ENCODE data around the gene RASSF8.

Gene RASSF8

DNA sequence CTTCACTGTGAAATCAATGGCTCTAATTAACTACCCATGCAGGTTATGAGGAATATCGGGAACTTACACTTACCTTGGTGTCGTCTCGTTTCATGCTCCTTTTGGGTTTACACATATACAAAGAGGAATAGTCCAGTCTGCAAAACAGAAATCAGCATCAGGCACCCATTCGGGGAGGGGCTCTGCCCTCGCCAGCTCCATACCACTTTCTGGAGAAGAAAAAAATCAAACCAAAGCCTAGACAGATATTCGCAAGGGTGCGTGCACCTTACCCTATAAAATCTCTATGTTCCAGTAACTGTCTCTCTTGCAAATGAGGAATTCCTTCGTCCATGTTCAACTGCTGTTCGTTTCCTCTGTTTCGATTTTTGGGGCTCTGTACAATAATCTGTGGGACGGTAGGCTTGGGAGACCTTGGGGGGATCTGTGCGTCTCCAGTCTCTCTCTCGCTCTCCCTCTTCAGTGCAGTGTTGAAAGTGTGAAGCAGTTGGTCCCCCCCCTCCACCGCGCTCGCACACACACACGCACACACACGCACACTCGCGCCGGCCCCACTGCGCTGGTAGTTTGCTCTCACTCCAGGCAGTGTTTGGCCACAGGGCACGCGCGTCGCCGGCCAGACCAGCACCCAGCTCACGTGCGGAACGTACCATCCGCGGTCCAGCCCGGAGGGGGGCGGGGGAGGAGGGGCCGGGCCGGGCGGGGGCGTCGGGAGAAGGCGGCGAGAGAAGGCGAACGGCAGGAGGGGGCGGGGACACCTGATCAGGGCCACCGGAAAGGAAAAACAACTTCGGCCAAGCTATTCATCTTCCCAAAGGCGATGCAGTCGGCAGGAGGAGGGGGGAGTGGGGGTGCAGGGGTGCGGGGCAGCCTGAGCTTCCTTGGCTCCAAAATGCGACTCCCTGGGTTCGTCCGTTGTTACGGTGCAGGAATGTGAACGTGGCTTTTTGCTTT lies 166.2 kb downstream of the RASSF8 start, which contains the start of gene BHLHE41:
Gene BHLHE41 (minus strand): TSS at position 592 of the 954 bp plus-strand sequence. CDS start 258 bp downstream, at position 334.
- peak within 1 kb of the TSS; percentile 59 for H3K9ac ChIP-seq (ENCODE audit: low read length)
- H3K4me1 ChIP-seq (ENCODE audit: control insufficient read depth, low read depth, low read length): peaks cover 34% of the 10 kb centered on the region
- peak within 1 kb of the TSS; percentile 82 for H3K4me3 ChIP-seq (ENCODE audit: low read length)
- H3K27ac ChIP-seq (ENCODE audit: low read length): no peak within 1 kb of the TSS
- H3K36me3 ChIP-seq (ENCODE audit: control insufficient read depth, low read depth, low read length): no peaks in the 10 kb centered on the region
- H3K9me3 ChIP-seq (ENCODE audit: control insufficient read depth, low read depth, low read length): no peaks in the 10 kb centered on the region
- H3K27me3 ChIP-seq (ENCODE audit: control insufficient read depth, insufficient read depth, low read length): peaks cover 96% of the 10 kb centered on the region

DNA sequence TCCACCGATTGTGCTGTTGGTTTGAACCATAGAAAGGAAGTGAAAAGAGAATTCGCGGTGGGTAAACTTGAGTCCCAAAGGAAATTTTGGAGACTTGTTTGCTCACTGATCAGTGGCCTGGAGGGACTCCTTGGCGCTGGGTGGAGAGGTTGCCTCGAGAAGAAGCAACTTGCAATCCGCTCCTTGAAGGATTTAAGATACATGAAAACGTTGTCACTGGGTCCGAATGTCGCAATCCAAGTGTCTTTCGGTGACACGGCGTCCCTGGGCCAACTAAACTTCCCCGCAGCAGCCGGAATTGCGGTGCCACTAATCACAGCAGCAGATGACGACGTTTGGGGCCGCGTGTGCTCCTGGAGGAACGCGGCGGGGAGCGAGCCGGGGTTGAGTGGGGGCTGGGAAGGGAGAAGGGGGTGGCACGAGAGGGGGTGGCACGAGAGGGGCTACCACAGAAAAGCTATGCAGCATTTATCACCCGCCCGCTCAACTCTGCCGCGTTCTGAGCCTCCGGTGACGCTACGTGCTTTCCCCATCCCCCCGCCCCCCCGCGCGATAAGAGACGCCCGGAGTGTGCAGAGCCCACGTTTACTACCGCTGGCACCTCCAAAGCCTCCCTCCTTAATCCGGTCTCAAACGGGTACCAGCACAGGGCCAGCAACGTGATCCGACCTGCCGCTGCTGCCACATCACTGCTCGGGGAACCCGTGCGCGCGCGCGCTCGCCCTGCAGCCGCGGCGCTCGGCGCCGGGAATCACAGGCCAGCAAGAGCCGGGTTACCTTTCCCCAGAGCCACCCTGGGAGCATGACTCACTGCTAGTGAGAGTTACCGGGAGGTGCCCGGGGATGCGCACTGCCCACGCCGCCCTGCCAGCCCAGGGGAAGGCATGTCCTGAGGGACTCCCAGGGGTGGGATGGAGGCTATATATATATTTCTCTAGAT lies 167.2 kb downstream of the RASSF8 start:
- no peaks in the 10 kb centered on the region for H3K9me3 ChIP-seq (ENCODE audit: control insufficient read depth, low read depth, low read length)
- no peaks in the 10 kb centered on the region for H3K36me3 ChIP-seq (ENCODE audit: control insufficient read depth, low read depth, low read length)
- peaks cover 34% of the 10 kb centered on the region for H3K4me1 ChIP-seq (ENCODE audit: control insufficient read depth, low read depth, low read length)
- H3K27me3 ChIP-seq (ENCODE audit: control insufficient read depth, insufficient read depth, low read length): peaks cover 91% of the 10 kb centered on the region
- H3K9ac ChIP-seq (ENCODE audit: low read length): peak overlapping the region; percentile 59
- H3K27ac ChIP-seq (ENCODE audit: low read length): no peak overlapping the region
- H3K4me3 ChIP-seq (ENCODE audit: low read length): peak overlapping the region; percentile 82

DNA sequence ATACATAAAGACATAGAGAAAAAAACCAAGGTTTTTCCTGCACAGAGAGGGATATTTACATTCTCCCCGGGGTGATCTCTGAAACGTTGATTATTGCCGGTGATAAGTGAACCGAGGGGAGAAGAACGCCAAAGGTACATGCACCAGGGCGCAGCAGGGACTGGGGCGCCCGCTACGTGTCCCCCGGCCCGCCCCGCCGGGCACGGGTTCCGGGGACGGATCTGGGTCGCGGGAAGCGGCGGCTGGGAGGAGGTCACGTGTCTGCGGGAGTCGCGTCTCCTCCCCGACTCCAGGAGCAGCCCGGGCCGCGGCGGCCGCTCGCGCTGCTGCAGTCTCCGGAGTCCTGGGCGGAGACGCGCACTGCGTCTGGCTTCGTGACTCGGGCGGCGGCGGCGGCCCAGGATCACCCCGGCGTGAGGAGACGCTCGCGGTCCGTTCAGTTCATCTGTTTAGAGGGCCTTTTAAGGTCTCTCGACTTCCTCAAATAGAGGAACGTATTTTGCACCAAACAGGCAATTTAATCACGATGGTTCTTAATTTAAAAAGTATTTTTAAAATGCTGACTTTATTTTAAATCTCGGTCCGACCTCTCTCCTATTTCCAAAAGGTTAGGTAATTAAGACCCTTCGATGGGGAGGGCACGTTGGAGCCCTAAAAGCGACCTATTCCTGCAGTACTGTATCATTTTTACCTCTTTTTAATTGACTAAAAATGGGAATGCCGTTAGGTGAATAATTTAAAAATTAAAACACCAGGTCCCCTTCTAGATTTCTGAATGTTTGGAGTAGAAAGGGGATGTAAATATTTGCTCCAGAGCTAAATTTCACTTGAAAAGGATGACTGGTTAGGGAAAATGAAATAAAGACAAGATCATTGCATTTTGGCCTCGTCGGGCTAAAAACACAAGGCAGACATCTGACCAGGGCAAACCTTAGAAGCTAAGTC lies 168.1 kb downstream of the RASSF8 start:
- H3K4me3 ChIP-seq (ENCODE audit: low read length): peak overlapping the region; percentile 82
- H3K27ac ChIP-seq (ENCODE audit: low read length): no peak overlapping the region
- H3K36me3 ChIP-seq (ENCODE audit: control insufficient read depth, low read depth, low read length): no peaks in the 10 kb centered on the region
- H3K4me1 ChIP-seq (ENCODE audit: control insufficient read depth, low read depth, low read length): peaks cover 25% of the 10 kb centered on the region
- H3K9me3 ChIP-seq (ENCODE audit: control insufficient read depth, low read depth, low read length): no peaks in the 10 kb centered on the region
- H3K27me3 ChIP-seq (ENCODE audit: control insufficient read depth, insufficient read depth, low read length): peaks cover 81% of the 10 kb centered on the region
- H3K9ac ChIP-seq (ENCODE audit: low read length): peak overlapping the region; percentile 58

DNA sequence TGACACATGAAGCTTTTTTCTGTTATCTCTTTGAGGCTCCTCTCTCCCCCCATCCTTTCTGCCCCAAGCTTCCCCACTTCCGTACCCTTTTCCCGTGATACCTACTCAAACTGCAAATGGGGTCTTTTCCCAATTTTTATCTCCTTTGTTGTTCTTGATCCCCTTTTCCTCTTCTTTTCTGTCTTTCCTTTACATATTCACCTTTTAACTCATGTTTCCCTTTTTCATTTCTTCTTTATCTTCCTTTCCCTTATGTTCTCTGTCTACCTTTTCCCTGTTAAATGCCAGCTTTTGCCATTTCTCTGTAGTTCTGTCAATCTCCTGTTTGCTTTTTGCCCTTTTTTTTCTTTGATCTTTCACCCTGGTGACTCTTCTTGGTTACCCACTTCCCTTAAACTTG lies 168.9 kb downstream of the RASSF8 start:
- Histone ChIP-seq H3K9ac (ENCODE audit: low read length) (no peak overlapping the region), H3K4me1 (ENCODE audit: control insufficient read depth, low read depth, low read length) (peaks cover 23% of the 10 kb centered on the region), H3K9me3 (ENCODE audit: control insufficient read depth, low read depth, low read length) (no peaks in the 10 kb centered on the region), H3K4me3 (ENCODE audit: low read length) (no peak overlapping the region), H3K27me3 (ENCODE audit: control insufficient read depth, insufficient read depth, low read length) (peaks cover 75% of the 10 kb centered on the region), H3K27ac (ENCODE audit: low read length) (no peak overlapping the region), H3K36me3 (ENCODE audit: control insufficient read depth, low read depth, low read length) (no peaks in the 10 kb centered on the region)

DNA sequence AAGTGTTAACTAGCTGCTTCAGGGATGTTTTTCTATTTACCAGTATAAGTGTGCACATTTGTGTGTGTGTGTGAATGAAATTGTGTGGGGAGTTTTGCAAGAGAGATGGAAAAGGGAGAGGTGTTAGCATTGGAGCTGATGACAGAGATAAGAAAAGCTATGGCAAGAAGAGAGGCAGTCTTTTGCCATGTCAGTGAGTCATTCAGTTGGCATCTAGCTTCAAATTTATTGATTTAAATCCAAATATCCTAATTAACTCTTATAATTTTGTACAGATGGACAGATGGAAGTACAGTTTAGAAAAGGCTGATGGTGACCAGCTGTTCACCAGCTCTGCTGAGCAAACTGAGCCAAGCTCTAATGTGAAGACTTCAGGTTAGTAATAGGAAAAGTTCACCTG lies 169.7 kb downstream of the RASSF8 start:
- H3K4me3 ChIP-seq (ENCODE audit: low read length): no peak overlapping the region
- H3K4me1 ChIP-seq (ENCODE audit: control insufficient read depth, low read depth, low read length): peaks cover 18% of the 10 kb centered on the region
- H3K36me3 ChIP-seq (ENCODE audit: control insufficient read depth, low read depth, low read length): no peaks in the 10 kb centered on the region
- H3K27me3 ChIP-seq (ENCODE audit: control insufficient read depth, insufficient read depth, low read length): peaks cover 68% of the 10 kb centered on the region
- no peak overlapping the region for H3K27ac ChIP-seq (ENCODE audit: low read length)
- no peak overlapping the region for H3K9ac ChIP-seq (ENCODE audit: low read length)
- H3K9me3 ChIP-seq (ENCODE audit: control insufficient read depth, low read depth, low read length): no peaks in the 10 kb centered on the region

All from iPS-18a (cell line).